HepG2 (cell line): ENCODE data around the gene NYAP1. TPM values are rescaled to one million over a fixed set of nuclear protein-coding genes. Genes with fewer than 3 reads are reported as not detected.
"Not testable (repeated sequence)": the region's sequence is repeated elsewhere in the genome, so short reads cannot be mapped to it uniquely, and the experiment has no call there.

Experiments used
- ATAC-seq: fragments of 200-7000 bp; cut with Tn5 transposase; 3 replicates; pipeline ENCODE4 v1.9.1; 2020; ENCODE audit warnings: mild to moderate bottlenecking, moderate library complexity
- BruUV-seq: library from RNA; stranded (reverse); fragments of 400-500 nt; replicated peaks from 2 replicates; lab custom pipeline; 2021; lab: Mats Ljungman, UMichigan
- CTCF ChIA-PET: fragments of 300-600 bp; formaldehyde crosslinking; extraction: SDS; loops from one replicate; lab custom pipeline; 2021; ENCODE audit warnings: low total read pairs, inconsistent platforms, low intra/inter-chr PET ratio; lab: Yijun Ruan, JAX
- POLR2A ChIA-PET: fragments of 350-600 bp; sonication (Branson Sonifier 250); formaldehyde crosslinking; loops from one replicate; lab custom pipeline; 2020; ENCODE audit warnings: antibody characterized with exemption, inconsistent platforms; lab: Yijun Ruan, JAX
- DNase-seq: peaks from one replicate; pipeline ENCODE4 v3.0.0-alpha.2; 2015; ENCODE audit warnings: low spot score
- FAIRE-seq: peaks from 3 replicates; lab custom pipeline; 2011; peaks lifted over from hg19 to GRCh38; lab: Jason Lieb, UNC
- H2AFZ ChIP-seq: one replicate; pipeline ENCODE4 v1.6.1; 2011; ENCODE audit warnings: low read length, inconsistent platforms
- H3K27ac ChIP-seq: fragments of 300-600 bp; 3 replicates; pipeline ENCODE4 v1.8.0; 2011; ENCODE audit warnings: mixed run types, mild to moderate bottlenecking, mixed read lengths, low read length, inconsistent platforms; ENCODE audit not compliant: insufficient read depth; ENCODE audit errors: extremely low read length
- H3K27me3 ChIP-seq, 2 experiments: fragments of 200-600 bp in 1 of 2; 2 replicates in 1 of 2; 3 replicates in 1 of 2; pipeline versions ENCODE4 v1.6.0 to v1.8.0; 2011; ENCODE audit warnings: low read length in 2 of 2, mild to moderate bottlenecking in 2 of 2, moderate library complexity in 2 of 2, inconsistent platforms in 1 of 2; ENCODE audit not compliant: insufficient read depth in 2 of 2, control insufficient read depth in 1 of 2
- H3K36me3 ChIP-seq, 2 experiments: fragments of 200-600 bp in 1 of 2; replicated peaks in 1 of 2; 2 replicates in 1 of 2; 3 replicates in 1 of 2; pipeline versions ENCODE4 v1.5.1 to v1.8.0; 2011; ENCODE audit warnings: low read length in 2 of 2, inconsistent platforms in 1 of 2; ENCODE audit not compliant: insufficient read depth in 2 of 2, control insufficient read depth in 1 of 2
- H3K4me1 ChIP-seq: 2 replicates; pipeline ENCODE4 v1.5.1; 2012; ENCODE audit warnings: low read length, inconsistent platforms; ENCODE audit not compliant: insufficient read depth
- H3K4me2 ChIP-seq: 2 replicates; pipeline ENCODE4 v1.6.0; 2011; ENCODE audit warnings: low read depth, low read length, inconsistent platforms
- H3K4me3 ChIP-seq, 3 experiments: fragments of 200-600 bp in 1 of 3; sonication (generic), shearing (Covaris generic) in 1 of 3; replicated peaks in 1 of 3; 2 replicates each; pipeline ENCODE4 v1.5.1; 2011 to 2016; ENCODE audit warnings: low read length in 3 of 3, inconsistent platforms in 2 of 3, low read depth in 2 of 3, mild to moderate bottlenecking in 2 of 3, control low read depth in 1 of 3, mixed read lengths in 1 of 3; ENCODE audit not compliant: insufficient read depth in 1 of 3
- H3K79me2 ChIP-seq: one replicate; pipeline ENCODE4 v1.6.1; 2011; ENCODE audit warnings: low read length, inconsistent platforms; ENCODE audit not compliant: insufficient read depth
- H3K9ac ChIP-seq: 2 replicates; pipeline ENCODE4 v1.6.0; 2011; ENCODE audit warnings: mild to moderate bottlenecking, low read depth, low read length, inconsistent platforms; ENCODE audit not compliant: insufficient read depth
- H3K9me3 ChIP-seq: 2 replicates; pipeline ENCODE4 v1.5.1; 2012; ENCODE audit warnings: mild to moderate bottlenecking, low read length
- H4K20me1 ChIP-seq: 2 replicates; pipeline ENCODE4 v1.6.0; 2011; ENCODE audit warnings: inconsistent platforms, mild to moderate bottlenecking, low read length, moderate library complexity; ENCODE audit not compliant: insufficient read depth
- TCF12 ChIP-seq, 2 experiments: fragments of 450-650 bp in 1 of 2; sonication (generic) in 1 of 2; formaldehyde crosslinking in 1 of 2; IDR thresholded peaks; 2 replicates each; pipeline versions ENCODE4 v1.6.1 to v1.8.0; 2017 to 2022; ENCODE audit warnings: antibody characterized with exemption in 1 of 2, mild to moderate bottlenecking in 1 of 2, missing genetic modification reagents in 1 of 2, moderate library complexity in 1 of 2
- ZNF121 ChIP-seq: sonication (generic); formaldehyde crosslinking; IDR thresholded peaks from 2 replicates; pipeline ENCODE4 v1.5.0; 2020; ENCODE audit warnings: mild to moderate bottlenecking, missing genetic modification reagents
- ZNF768 ChIP-seq: sonication (generic); formaldehyde crosslinking; IDR thresholded peaks from 2 replicates; pipeline ENCODE4 v1.4.0; 2020; ENCODE audit warnings: missing genetic modification reagents
- ZNF770 ChIP-seq: sonication (generic); formaldehyde crosslinking; IDR thresholded peaks from 2 replicates; pipeline ENCODE4 v1.5.0; 2020; ENCODE audit warnings: mild to moderate bottlenecking, missing genetic modification reagents
- WGBS: methylation state at CpG from one replicate; pipeline ENCODE4 v1.1.6; 2017; ENCODE audit warnings: low lambda C conversion rate; 5-methylcytosine and 5-hydroxymethylcytosine counted together
- in situ Hi-C: cut with HindIII; loops from 2 replicates; pipeline ENCODE4 v1.10.0; 2017; ENCODE audit warnings: low pct_unique_long_range_greater_than_20kb; ENCODE audit not compliant: extremely low pct_ligation_motif_present
- intact Hi-C: fragments of 100-400 bp; cut with micrococcal nuclease; formaldehyde crosslinking; loops from one replicate; pipeline ENCODE4 v1.10.0; 2022; ENCODE audit not compliant: unreplicated experiment
- polyA plus RNA-seq, 8 experiments: library from polyadenylated mRNA; depleted of rRNA in 3 of 8; stranded (reverse) in 7 of 8; unstranded in 1 of 8; fragments of >200 nt; fragmentation: Illumina TruSeq in 4 of 8; extraction: Trizol in 4 of 8; gene quantifications; 2 replicates each; pipeline versions ENCODE4 v1.2.1 to v1.2.3, GENCODE V29; 2011 to 2016; ENCODE audit warnings: low read depth in 4 of 8, missing spikeins in 1 of 8, mixed read lengths in 1 of 8; ENCODE audit not compliant: insufficient read depth in 1 of 8
- total RNA-seq, 5 experiments: library from RNA; depleted of rRNA; stranded (reverse); fragments of >200 nt; fragmentation: Illumina TruSeq; extraction: Trizol; gene quantifications; 2 replicates each; pipeline ENCODE4 v1.2.3, GENCODE V29; 2016; ENCODE audit warnings: low read depth in 1 of 5

Gene NYAP1
- total and polyA plus RNA-seq, 2 of the 13 experiments (the other 11 are each of a cell fraction or from before 2014, with no cell fraction given) = 0.15 to 0.46 TPM

DNA sequence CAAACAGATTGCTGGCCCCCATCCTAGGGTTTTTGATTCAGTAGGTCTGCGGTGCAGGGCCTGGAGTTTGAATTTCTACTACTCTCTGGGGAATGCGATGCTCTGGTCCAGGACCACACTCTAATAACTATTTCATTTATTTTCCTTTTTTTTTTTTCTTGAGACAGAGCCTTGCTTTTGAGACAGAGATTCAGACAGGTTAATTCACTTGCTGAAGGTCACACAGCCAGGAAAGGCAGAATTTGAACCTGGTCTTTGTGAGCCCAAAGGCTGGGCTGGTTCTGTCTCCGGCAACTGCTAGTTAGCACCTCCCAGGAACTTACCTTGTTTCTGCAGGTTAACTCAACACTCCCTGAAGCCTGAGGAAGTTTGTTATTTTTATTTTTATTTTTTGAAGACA lies 31.2 kb upstream of the NYAP1 start:
- FAIRE-seq (no peak), DNase-seq (no peak), ATAC-seq (no peak)
- BruUV-seq = no TSS peak
- Histone ChIP-seq H3K79me2 (no peaks in the 10 kb centered on the region), H3K4me1 (peaks cover 40% of the 10 kb centered on the region), H3K4me3 (no peak overlapping the region), H3K4me2 (no peak overlapping the region), H2AFZ (no peak overlapping the region), H3K9ac (no peak overlapping the region), H3K9me3 (no peaks in the 10 kb centered on the region), H4K20me1 (no peaks in the 10 kb centered on the region), H3K27me3 (peaks cover 0 to 17% of the 10 kb centered on the region in 2 experiments; a peak in 2 of 5 replicates), H3K36me3 (no peaks in the 10 kb centered on the region), H3K27ac (no peak overlapping the region)
- WGBS = 56% methylated on average over 3 of the region's 3 CpGs
- ChIA-PET CTCF (no interaction called here), POLR2A (interaction anchor here (5.0 kb wide), 1 partner anchor 23 kb away, joined by 31 read pairs; the partner anchor contains the start of genes MEPCE and ZCWPW1)
- TF ChIP-seq ZNF768 (CRISPR knock-in tag) = peak; percentile 48; the same call in 1 of the 2 replicates
- TF ChIP-seq TCF12 (IDR thresholded peaks at IDR 0.05) = no peak
- TF ChIP-seq TCF12 (CRISPR knock-in tag; IDR thresholded peaks at IDR 0.05) = no peak
- in situ Hi-C loops = no loop called here
- intact Hi-C loops = no loop called here

GRCh38 chr7:100453854-100454253 lies 29.9 kb upstream of the NYAP1 start:
- H3K36me3 ChIP-seq, ATAC-seq, CTCF ChIA-PET, H3K79me2 ChIP-seq, in situ Hi-C loops, intact Hi-C loops, H3K9me3 ChIP-seq, H3K27ac ChIP-seq, H4K20me1 ChIP-seq, H3K9ac ChIP-seq, DNase-seq, BruUV-seq, H2AFZ ChIP-seq, FAIRE-seq, H3K4me2 ChIP-seq: not testable (repeated sequence)
- H3K4me1 ChIP-seq = peaks cover 37% of the 10 kb centered on the region
- POLR2A ChIA-PET = interaction anchor here (4.4 to 5.0 kb wide), 2 partner anchors 10 to 25 kb away, joined by 24 to 31 read pairs; partner anchors contain the start of genes MEPCE and ZCWPW1
- WGBS = 62% methylated on average over 6 of the region's 8 CpGs
- peaks cover 0 to 17% of the 10 kb centered on the region in 2 experiments; a peak in 2 of 5 replicates for H3K27me3 ChIP-seq
- TF ChIP-seq ZNF121 = peak; percentile 62; the same call in 1 of the 2 replicates
- TF ChIP-seq ZNF770 = peak; percentile 85
- TF ChIP-seq, all 625 proteins: peak for 2; not testable (repeated sequence) for 623
- not testable (repeated sequence) for H3K4me3 ChIP-seq
